ENCODE data around the gene INPP5A.

GRCh38 chr10:132554991-132555647, 17.5 kb downstream of the INPP5A start:
- TF ChIP-seq CTCF (IDR thresholded peaks at IDR 0.05) (no peak), POLR2A (IDR thresholded peaks at IDR 0.05) (no peak)
